SK-N-SH (cell line): Measurements from ENCODE around the gene PRR19.
"Not testable (repeated sequence)": the region's sequence is repeated elsewhere in the genome, so short reads cannot be mapped to it uniquely, and the experiment has no call there.

ENCODE experiments used
- CHD2 ChIP-seq: fragments of 150-350 bp; IDR thresholded peaks from 2 replicates; pipeline ENCODE4 v1.6.1; 2018; ENCODE audit warnings: low read length; ENCODE audit not compliant: partially characterized antibody
- EP300 ChIP-seq, 2 experiments: IDR thresholded peaks; 2 replicates each; pipeline versions ENCODE4 v1.4.0 to v1.6.1; 2012; ENCODE audit warnings: borderline replicate concordance in 1 of 2, low read depth in 1 of 2, low read length in 1 of 2
- EZH2phosphoT487 ChIP-seq: fragments of 200-600 bp; sonication (generic); IDR thresholded peaks from 2 replicates; pipeline ENCODE4 v1.6.1; 2017; ENCODE audit warnings: low read depth, mixed run types, mild to moderate bottlenecking, antibody characterized with exemption, moderate library complexity, borderline replicate concordance
- GATA2 ChIP-seq: sonication (generic); formaldehyde crosslinking; IDR thresholded peaks from 2 replicates; pipeline ENCODE4 v1.5.0; 2020; ENCODE audit warnings: mild to moderate bottlenecking, missing genetic modification reagents
- JUND ChIP-seq: IDR thresholded peaks from 2 replicates; pipeline ENCODE4 v1.4.0; 2012
- NFIC ChIP-seq: IDR thresholded peaks from 2 replicates; pipeline ENCODE4 v1.4.0; 2012; ENCODE audit warnings: borderline replicate concordance
- RAD21 ChIP-seq: IDR thresholded peaks from 2 replicates; pipeline ENCODE4 v1.6.1; 2012; ENCODE audit warnings: mild to moderate bottlenecking, low read length
- TAF1 ChIP-seq: IDR thresholded peaks from 2 replicates; pipeline ENCODE4 v1.6.1; 2012; ENCODE audit warnings: low read depth, mild to moderate bottlenecking, low read length, moderate library complexity, borderline replicate concordance
- TF ChIP-seq, protein P1 (sequence below): IDR thresholded peaks from 2 replicates; pipeline ENCODE4 v1.6.1; 2012; ENCODE audit warnings: mild to moderate bottlenecking, low read depth, low read length, moderate library complexity
- TF ChIP-seq, protein P2 (sequence below): fragments of 200-600 bp; sonication (generic); IDR thresholded peaks from 2 replicates; pipeline ENCODE4 v1.6.1; 2017; ENCODE audit warnings: antibody characterized with exemption, mild to moderate bottlenecking, moderate library complexity

DNA sequence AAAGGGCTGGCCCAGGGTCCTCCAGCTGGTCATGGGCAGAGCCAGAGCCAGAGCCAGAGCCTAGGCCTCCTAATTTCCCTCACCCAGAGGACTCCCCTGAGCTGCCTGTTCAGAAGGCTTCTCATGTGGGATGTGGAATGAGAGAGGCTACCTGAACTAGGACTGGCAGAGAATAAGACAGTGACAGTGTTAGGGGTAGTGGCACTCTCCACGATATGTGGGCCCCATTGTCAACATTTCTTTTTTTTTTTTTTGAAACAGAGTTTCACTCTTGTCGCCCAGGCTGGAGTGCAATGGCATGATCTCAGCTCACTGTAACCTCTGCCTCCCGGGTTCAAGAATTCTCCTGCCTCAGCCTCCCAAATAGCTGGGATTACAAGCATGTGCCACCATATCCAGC, 29.4 kb downstream of the PRR19 start:
- TF ChIP-seq, protein P1, sequence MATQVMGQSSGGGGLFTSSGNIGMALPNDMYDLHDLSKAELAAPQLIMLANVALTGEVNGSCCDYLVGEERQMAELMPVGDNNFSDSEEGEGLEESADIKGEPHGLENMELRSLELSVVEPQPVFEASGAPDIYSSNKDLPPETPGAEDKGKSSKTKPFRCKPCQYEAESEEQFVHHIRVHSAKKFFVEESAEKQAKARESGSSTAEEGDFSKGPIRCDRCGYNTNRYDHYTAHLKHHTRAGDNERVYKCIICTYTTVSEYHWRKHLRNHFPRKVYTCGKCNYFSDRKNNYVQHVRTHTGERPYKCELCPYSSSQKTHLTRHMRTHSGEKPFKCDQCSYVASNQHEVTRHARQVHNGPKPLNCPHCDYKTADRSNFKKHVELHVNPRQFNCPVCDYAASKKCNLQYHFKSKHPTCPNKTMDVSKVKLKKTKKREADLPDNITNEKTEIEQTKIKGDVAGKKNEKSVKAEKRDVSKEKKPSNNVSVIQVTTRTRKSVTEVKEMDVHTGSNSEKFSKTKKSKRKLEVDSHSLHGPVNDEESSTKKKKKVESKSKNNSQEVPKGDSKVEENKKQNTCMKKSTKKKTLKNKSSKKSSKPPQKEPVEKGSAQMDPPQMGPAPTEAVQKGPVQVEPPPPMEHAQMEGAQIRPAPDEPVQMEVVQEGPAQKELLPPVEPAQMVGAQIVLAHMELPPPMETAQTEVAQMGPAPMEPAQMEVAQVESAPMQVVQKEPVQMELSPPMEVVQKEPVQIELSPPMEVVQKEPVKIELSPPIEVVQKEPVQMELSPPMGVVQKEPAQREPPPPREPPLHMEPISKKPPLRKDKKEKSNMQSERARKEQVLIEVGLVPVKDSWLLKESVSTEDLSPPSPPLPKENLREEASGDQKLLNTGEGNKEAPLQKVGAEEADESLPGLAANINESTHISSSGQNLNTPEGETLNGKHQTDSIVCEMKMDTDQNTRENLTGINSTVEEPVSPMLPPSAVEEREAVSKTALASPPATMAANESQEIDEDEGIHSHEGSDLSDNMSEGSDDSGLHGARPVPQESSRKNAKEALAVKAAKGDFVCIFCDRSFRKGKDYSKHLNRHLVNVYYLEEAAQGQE = not testable (repeated sequence)
- TF ChIP-seq, protein P2, sequence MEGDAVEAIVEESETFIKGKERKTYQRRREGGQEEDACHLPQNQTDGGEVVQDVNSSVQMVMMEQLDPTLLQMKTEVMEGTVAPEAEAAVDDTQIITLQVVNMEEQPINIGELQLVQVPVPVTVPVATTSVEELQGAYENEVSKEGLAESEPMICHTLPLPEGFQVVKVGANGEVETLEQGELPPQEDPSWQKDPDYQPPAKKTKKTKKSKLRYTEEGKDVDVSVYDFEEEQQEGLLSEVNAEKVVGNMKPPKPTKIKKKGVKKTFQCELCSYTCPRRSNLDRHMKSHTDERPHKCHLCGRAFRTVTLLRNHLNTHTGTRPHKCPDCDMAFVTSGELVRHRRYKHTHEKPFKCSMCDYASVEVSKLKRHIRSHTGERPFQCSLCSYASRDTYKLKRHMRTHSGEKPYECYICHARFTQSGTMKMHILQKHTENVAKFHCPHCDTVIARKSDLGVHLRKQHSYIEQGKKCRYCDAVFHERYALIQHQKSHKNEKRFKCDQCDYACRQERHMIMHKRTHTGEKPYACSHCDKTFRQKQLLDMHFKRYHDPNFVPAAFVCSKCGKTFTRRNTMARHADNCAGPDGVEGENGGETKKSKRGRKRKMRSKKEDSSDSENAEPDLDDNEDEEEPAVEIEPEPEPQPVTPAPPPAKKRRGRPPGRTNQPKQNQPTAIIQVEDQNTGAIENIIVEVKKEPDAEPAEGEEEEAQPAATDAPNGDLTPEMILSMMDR = not testable (repeated sequence)
- not testable (repeated sequence) for TF ChIP-seq GATA2 (CRISPR knock-in tag); JUND; EZH2phosphoT487; CHD2; EP300 (IDR thresholded peaks at IDR 0.05; ENCODE audit: borderline replicate concordance in 1 of 2, low read depth in 1 of 2, low read length in 1 of 2); TAF1; NFIC; RAD21
